HG03558 (cell line): ENCODE data around the gene NXN.
"Not testable (repeated sequence)": the region's sequence is repeated elsewhere in the genome, so short reads cannot be mapped to it uniquely, and the experiment has no call there.

Source experiments
- ATAC-seq: cut with Tn5 transposase; IDR thresholded peaks from one replicate; pipeline ENCODE4 v1.9.1; 2021; ENCODE audit warnings: moderate number of reproducible peaks; ENCODE audit not compliant: unreplicated experiment; ENCODE audit errors: extremely low read depth

NXN gene

GRCh38 chr17:848402-848801, 131.2 kb downstream of the NXN start:
- ATAC-seq, result no peak

- ATAC-seq, result no peak
Measured at GRCh38 chr17:846901-847843, 132.4 kb downstream of the NXN start.

GRCh38 chr17:841313-841712, 138.3 kb downstream of the NXN start:
- ATAC-seq, result no peak

- ATAC-seq, result no peak
Measured at GRCh38 chr17:838486-838885, 141.1 kb downstream of the NXN start.

GRCh38 chr17:836151-836550, 143.4 kb downstream of the NXN start:
- ATAC-seq, result no peak

- ATAC-seq, result not testable (repeated sequence)
Measured at GRCh38 chr17:835721-836120, 143.9 kb downstream of the NXN start.

- no peak for ATAC-seq
Measured at GRCh38 chr17:835263-835662, 144.3 kb downstream of the NXN start.

GRCh38 chr17:834136-834535, 145.4 kb downstream of the NXN start:
- ATAC-seq, result no peak

- ATAC-seq, result no peak
Measured at GRCh38 chr17:830950-831349, 148.6 kb downstream of the NXN start.

GRCh38 chr17:830381-830780, 149.2 kb downstream of the NXN start:
- ATAC-seq, result no peak

- not testable (repeated sequence) for ATAC-seq
Measured at GRCh38 chr17:829614-830013, 150.0 kb downstream of the NXN start.

GRCh38 chr17:828761-829160, 150.8 kb downstream of the NXN start:
- no peak for ATAC-seq

GRCh38 chr17:826778-827177, 152.8 kb downstream of the NXN start:
- ATAC-seq, result no peak

- ATAC-seq, result no peak
Measured at GRCh38 chr17:825216-825615, 154.4 kb downstream of the NXN start.

GRCh38 chr17:824378-824777, 155.2 kb downstream of the NXN start:
- no peak for ATAC-seq

GRCh38 chr17:823501-823902, 156.1 kb downstream of the NXN start:
- no peak for ATAC-seq

- no peak for ATAC-seq
Measured at GRCh38 chr17:819251-819650, 160.3 kb downstream of the NXN start.

GRCh38 chr17:814371-814770, 165.2 kb downstream of the NXN start:
- no peak for ATAC-seq

- no peak for ATAC-seq
Measured at GRCh38 chr17:812638-813204, 166.9 kb downstream of the NXN start.

GRCh38 chr17:811051-811784, 168.4 kb downstream of the NXN start:
- no peak for ATAC-seq
